ENCODE measurements around the gene RHBDL1. TPM values are rescaled to one million over a fixed set of nuclear protein-coding genes. Genes with fewer than 3 reads are reported as not detected.

The RHBDL1 gene
- total RNA-seq, 1 experiment from 2014 or later = 1.5 TPM

DNA sequence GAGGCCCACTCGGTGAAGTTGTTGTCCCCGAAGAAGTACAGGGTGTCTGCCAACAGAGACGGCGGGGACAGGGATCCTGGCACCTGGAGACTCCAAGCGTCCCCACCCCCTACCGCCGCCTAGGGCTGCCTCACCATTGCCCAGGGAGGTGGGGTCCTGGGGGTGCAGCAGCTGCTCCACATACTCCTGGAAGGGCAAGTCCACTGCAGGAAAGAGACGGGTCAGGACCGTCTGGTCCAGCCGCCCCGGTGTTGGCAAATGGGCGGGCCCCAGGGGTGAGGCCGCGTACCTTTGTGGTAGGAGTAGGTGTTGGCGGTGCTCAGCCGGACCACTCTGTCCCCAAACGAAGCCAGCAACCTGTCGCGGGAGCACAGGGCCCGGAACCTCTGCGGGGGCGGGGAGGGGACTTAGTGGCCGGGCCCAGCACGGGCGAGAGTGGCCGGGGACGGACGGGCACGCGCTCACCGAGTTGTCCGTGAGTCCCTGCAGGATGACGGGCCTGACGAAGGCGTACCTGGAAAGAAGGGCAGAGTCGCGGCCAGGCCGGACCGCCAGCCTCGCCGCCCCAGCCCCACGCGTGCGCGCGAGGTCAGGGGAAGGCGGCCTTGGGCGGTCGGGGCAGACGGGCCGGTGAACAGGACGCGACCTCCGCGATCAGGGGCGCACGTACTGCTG lies 8.1 kb downstream of the RHBDL1 start:
- ChIA-PET POLR2A (ENCODE audit: low non-redundant PET) (no interaction called here), CTCF (no interaction called here)
- no peak for DNase-seq (ENCODE audit: low spot score)
- BruUV-seq (replicated peaks) = no TSS peak
- peaks cover 33% of the 10 kb centered on the region for H3K4me1 ChIP-seq (ENCODE audit: insufficient read depth, low read length, poor library complexity, severe bottlenecking)
- peaks cover 27% of the 10 kb centered on the region for H3K36me3 ChIP-seq (ENCODE audit: insufficient read depth, low read length, poor library complexity, severe bottlenecking)
- peak overlapping the region; percentile 63 for H3K4me3 ChIP-seq (ENCODE audit: low read depth, low read length, poor library complexity, severe bottlenecking)
- H3K27ac ChIP-seq (ENCODE audit: low read depth, low read length, poor library complexity, severe bottlenecking) = peak overlapping the region; percentile 86
- intact Hi-C loops (cut with micrococcal nuclease; ENCODE audit: unreplicated experiment) = no loop called here
- H3K9me3 ChIP-seq (ENCODE audit: low read depth, low read length, poor library complexity, severe bottlenecking) = no peaks in the 10 kb centered on the region
- TF ChIP-seq, protein P1, sequence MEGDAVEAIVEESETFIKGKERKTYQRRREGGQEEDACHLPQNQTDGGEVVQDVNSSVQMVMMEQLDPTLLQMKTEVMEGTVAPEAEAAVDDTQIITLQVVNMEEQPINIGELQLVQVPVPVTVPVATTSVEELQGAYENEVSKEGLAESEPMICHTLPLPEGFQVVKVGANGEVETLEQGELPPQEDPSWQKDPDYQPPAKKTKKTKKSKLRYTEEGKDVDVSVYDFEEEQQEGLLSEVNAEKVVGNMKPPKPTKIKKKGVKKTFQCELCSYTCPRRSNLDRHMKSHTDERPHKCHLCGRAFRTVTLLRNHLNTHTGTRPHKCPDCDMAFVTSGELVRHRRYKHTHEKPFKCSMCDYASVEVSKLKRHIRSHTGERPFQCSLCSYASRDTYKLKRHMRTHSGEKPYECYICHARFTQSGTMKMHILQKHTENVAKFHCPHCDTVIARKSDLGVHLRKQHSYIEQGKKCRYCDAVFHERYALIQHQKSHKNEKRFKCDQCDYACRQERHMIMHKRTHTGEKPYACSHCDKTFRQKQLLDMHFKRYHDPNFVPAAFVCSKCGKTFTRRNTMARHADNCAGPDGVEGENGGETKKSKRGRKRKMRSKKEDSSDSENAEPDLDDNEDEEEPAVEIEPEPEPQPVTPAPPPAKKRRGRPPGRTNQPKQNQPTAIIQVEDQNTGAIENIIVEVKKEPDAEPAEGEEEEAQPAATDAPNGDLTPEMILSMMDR (conservative IDR thresholded peaks at IDR 0.05; ENCODE audit: low read depth, low read length) = no peak
- TF ChIP-seq EZH2 (IDR thresholded peaks at IDR 0.05; ENCODE audit: borderline replicate concordance, low read depth, low read length, poor library complexity, severe bottlenecking) = no peak
- H3K27me3 ChIP-seq (replicated peaks; ENCODE audit: insufficient read depth, low read depth, low read length, poor library complexity) = no peaks in the 10 kb centered on the region

GRCh38 chr16:684071-684794 lies 8.8 kb downstream of the RHBDL1 start, which contains the start of gene JMJD8:
Gene JMJD8, minus strand, starts transcription at chr16:684334. Its CDS starts 15 bp downstream, at chr16:684319.
- peak; percentile 98 for DNase-seq (ENCODE audit: low spot score)
- TF ChIP-seq, protein P1 (conservative IDR thresholded peaks at IDR 0.05; ENCODE audit: low read depth, low read length) = no peak
- no peak for TF ChIP-seq EZH2 (IDR thresholded peaks at IDR 0.05; ENCODE audit: borderline replicate concordance, low read depth, low read length, poor library complexity, severe bottlenecking)
- peak within 1 kb of the TSS; percentile 63 for H3K4me3 ChIP-seq (ENCODE audit: low read depth, low read length, poor library complexity, severe bottlenecking)
- intact Hi-C loops (cut with micrococcal nuclease; ENCODE audit: unreplicated experiment) = no loop called here
- H3K27me3 ChIP-seq (replicated peaks; ENCODE audit: insufficient read depth, low read depth, low read length, poor library complexity) = no peaks in the 10 kb centered on the region
- no peaks in the 10 kb centered on the region for H3K9me3 ChIP-seq (ENCODE audit: low read depth, low read length, poor library complexity, severe bottlenecking)
- ChIA-PET POLR2A (ENCODE audit: low non-redundant PET) (no interaction called here), CTCF (no interaction called here)
- H3K36me3 ChIP-seq (ENCODE audit: insufficient read depth, low read length, poor library complexity, severe bottlenecking) = peaks cover 27% of the 10 kb centered on the region
- BruUV-seq (replicated peaks) = no TSS peak
- peak within 1 kb of the TSS; percentile 86 for H3K27ac ChIP-seq (ENCODE audit: low read depth, low read length, poor library complexity, severe bottlenecking)
- peaks cover 33% of the 10 kb centered on the region for H3K4me1 ChIP-seq (ENCODE audit: insufficient read depth, low read length, poor library complexity, severe bottlenecking)

DNA sequence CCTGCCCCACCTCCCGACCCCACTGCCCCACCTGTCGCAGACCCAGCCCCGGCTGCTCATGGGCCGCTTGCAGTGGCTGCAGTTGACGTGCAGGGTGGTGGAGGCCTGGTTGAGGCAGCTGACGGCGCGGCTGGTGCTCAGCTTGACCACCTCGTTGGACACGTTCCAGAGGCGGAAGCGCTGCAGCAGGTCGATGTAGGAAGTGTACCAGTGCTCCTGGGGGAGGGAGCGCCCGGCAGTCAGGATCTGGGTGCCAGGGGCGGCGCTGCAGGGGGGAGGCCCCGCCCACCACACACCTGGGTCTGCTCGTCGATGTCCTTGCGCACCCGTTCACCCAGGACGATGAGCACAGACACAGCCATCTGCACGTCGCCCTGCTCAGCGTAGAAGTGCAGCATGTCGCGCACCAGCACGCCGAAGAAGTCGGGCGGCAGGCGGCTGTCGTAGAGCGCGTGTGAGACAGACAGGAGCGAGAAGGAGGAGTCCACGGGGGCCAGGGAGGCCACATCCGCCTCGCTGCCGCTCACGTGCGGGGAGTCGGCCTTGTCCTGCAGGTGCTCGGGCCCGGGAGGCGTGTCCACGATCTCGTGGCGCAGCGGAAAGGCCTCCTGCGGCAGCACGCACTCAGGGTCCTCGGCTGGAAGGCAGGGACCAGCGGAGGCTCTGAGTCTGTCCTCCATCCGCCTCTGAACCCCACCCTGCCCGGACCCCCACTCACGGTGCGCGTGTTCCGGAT lies 9.7 kb downstream of the RHBDL1 start:
- Histone ChIP-seq H3K27ac (ENCODE audit: low read depth, low read length, poor library complexity, severe bottlenecking) (no peak overlapping the region), H3K36me3 (ENCODE audit: insufficient read depth, low read length, poor library complexity, severe bottlenecking) (peaks cover 27% of the 10 kb centered on the region), H3K27me3 (replicated peaks; ENCODE audit: insufficient read depth, low read depth, low read length, poor library complexity) (no peaks in the 10 kb centered on the region), H3K9me3 (ENCODE audit: low read depth, low read length, poor library complexity, severe bottlenecking) (no peaks in the 10 kb centered on the region), H3K4me1 (ENCODE audit: insufficient read depth, low read length, poor library complexity, severe bottlenecking) (peaks cover 32% of the 10 kb centered on the region), H3K4me3 (ENCODE audit: low read depth, low read length, poor library complexity, severe bottlenecking) (no peak overlapping the region)
- ChIA-PET CTCF (no interaction called here), POLR2A (ENCODE audit: low non-redundant PET) (no interaction called here)
- TF ChIP-seq EZH2 (IDR thresholded peaks at IDR 0.05; ENCODE audit: borderline replicate concordance, low read depth, low read length, poor library complexity, severe bottlenecking) = no peak
- TF ChIP-seq, protein P1 (conservative IDR thresholded peaks at IDR 0.05; ENCODE audit: low read depth, low read length) = no peak
- BruUV-seq (replicated peaks) = no TSS peak
- no peak for DNase-seq (ENCODE audit: low spot score)
- intact Hi-C loops (cut with micrococcal nuclease; ENCODE audit: unreplicated experiment) = loop anchor here (5.0 kb wide), 1 partner anchor 293 kb away; no protein-coding TSS in a partner anchor
